ENCODE results near the gene NASP. TPM values are rescaled to one million over a fixed set of nuclear protein-coding genes. Genes with fewer than 3 reads are reported as not detected.

The NASP gene
- total RNA-seq, 8 experiments from 2014 or later, result 34.6 to 392 (median 116) TPM

- 74 to 100% (median 96%) methylated on average over 1 to 10 of the region's 10 CpGs; no CpG with 5 or more reads in 2 of the 10 experiments for WGBS, 10 experiments
- H3K4me1 ChIP-seq (replicated peaks in 1 of 2), result no peaks in the 10 kb centered on the region
- ATAC-seq (replicated peaks in 6 of 8), result no peak
Observed at GRCh38 chr1:45610589-45611226, 26.9 kb downstream of the NASP start.

DNA sequence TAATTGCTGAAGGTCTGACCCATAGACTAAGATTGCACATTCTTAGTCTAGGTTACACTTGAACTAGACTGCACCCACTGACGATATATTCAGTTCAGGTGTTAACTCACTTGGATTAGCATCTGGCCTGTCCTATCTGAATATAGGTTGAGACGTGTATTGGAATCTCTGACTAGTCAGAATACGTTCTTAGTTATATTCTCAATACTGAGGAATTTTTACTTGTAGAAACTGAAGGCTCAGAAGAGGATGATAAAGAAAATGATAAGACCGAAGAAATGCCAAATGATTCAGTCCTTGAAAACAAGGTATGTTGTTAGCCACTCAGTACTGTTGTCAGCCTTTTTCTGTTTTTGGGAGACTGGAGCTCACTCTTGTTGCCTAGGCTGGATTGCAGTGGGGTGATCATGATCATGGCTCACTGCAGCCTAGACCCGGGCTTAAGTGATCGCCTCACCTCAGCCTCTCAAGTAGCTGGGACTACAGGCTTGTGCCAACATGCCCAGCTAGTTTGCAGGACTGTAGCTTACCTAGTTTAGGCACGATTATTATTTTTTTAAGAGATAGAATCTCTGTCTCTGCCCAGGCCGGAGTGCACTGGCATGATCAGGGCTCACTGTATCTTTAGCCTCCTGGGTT is 29.2 kb downstream of the NASP start:
- no peak for ATAC-seq (replicated peaks in 6 of 8)
- no peaks in the 10 kb centered on the region for H3K4me1 ChIP-seq (replicated peaks in 1 of 2)
- in situ Hi-C loops (cut with MboI; ENCODE audit: low pct_unique_long_range_greater_than_20kb in 2 of 9, low sequenced_read_pairs in 9 of 9, unreplicated experiment in 9 of 9), result no loop called here
- no peak overlapping the region for H3K27ac ChIP-seq
- no peak overlapping the region for H3K4me3 ChIP-seq
- 75 to 100% (median 90%) methylated on average over 2 to 8 of the region's 8 CpGs for WGBS, 10 experiments

More at GRCh38 chr1:45610589-45611226, 26.9 kb downstream of the NASP start:
- in situ Hi-C loops (cut with MboI; ENCODE audit: low pct_unique_long_range_greater_than_20kb in 2 of 9, low sequenced_read_pairs in 9 of 9, unreplicated experiment in 9 of 9), result no loop called here
- no peak overlapping the region for H3K4me3 ChIP-seq
- no peak overlapping the region for H3K27ac ChIP-seq

DNA sequence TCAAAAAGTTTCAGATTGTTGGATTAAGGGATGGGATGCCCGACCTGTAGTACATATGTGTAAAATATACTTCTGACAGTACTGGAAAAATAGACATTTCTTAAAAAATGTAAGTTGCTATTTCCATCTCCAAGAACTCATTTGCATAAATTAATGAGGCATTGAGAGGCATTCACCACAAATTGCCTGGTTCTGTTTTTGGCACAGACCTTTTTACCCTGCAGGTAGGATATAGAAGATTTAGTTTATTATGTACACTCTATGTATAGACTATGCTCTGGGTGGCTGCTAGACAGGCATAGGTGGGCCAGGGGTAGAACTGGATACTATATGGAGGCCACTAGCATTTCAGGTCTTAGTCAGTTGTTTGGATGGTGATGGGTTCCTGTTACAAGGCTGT is 32.0 kb downstream of the NASP start:
- Histone ChIP-seq H3K4me1 (replicated peaks in 1 of 2) (no peaks in the 10 kb centered on the region), H3K27ac (no peak overlapping the region), H3K4me3 (no peak overlapping the region)
- WGBS, 10 experiments, result 44 to 100% (median 100%) methylated on average over 1 of the region's 1 CpG
- in situ Hi-C loops (cut with MboI; ENCODE audit: low pct_unique_long_range_greater_than_20kb in 2 of 9, low sequenced_read_pairs in 9 of 9, unreplicated experiment in 9 of 9), result no loop called here
- no peak for ATAC-seq (replicated peaks in 6 of 8)

DNA sequence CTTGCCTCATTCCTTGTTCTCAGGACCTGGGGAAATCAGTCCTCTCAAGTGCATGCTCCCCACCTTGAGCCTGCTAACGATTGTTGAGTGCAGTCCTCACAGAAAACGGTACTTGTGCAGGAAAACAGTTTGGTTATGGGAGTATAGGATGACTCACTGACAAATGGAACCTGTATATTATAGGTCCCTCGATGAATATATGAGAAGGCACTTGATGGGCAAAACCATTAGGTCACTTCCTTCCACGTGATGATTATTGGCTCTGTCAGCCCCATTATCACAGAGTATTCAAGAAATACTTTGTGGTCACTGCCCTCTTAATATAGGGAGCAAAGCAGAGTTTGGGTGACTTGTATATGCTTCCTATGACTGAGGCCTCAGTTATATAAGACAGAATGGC is 33.8 kb downstream of the NASP start:
- Histone ChIP-seq H3K4me1 (replicated peaks in 1 of 2) (no peaks in the 10 kb centered on the region), H3K4me3 (no peak overlapping the region), H3K27ac (no peak overlapping the region)
- WGBS, 10 experiments, result 25 to 100% (median 92%) methylated on average over 1 to 4 of the region's 4 CpGs; no CpG with 5 or more reads in 1 of the 10 experiments
- ATAC-seq (replicated peaks in 6 of 8), result peak in 3 of 8 experiments; percentile 30 to 71 (median 53)
- in situ Hi-C loops (cut with MboI; ENCODE audit: low pct_unique_long_range_greater_than_20kb in 2 of 9, low sequenced_read_pairs in 9 of 9, unreplicated experiment in 9 of 9), result no loop called here

DNA sequence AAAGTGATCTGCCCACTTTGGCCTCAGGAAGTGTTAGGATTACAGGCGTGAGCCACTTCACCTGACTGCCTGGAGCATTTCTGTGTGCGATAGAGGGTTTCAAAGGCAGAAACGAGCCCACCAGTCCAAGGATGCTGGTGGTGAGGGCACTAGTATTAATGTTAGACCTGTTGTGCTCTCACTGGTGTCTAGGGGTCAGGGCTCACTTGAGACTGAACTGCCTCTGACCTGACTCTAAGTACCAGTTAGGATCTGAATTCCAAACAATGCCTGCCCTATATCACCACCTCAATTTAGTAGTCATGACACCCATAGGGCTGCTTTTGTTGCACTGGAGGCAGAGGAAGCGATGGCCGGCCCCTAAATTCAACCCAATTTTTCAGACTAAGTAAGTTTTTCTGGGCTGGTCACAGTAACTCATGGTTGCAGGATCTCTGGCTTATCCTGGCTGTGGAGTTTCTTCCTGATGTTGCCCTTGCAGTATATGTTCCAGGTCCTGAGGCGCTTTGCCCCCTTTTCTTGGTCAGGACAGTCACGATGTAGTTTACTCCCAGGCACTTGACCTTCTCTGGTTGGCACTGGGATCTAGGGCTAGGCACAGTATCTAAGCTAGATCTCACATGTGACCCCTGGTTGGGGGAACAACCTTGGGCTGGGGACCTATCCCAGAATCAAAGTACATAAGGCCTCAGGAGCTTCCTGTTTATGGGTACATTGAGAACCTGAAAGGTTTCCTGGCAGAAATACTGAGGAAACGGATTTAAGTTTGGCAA is 35.5 kb downstream of the NASP start:
- no peak for ATAC-seq (replicated peaks in 6 of 8)
- H3K27ac ChIP-seq, result no peak overlapping the region

GRCh38 chr1:45620588-45621500 is 37.0 kb downstream of the NASP start:
- Histone ChIP-seq H3K27ac (no peak overlapping the region), H3K4me3 (no peak overlapping the region), H3K4me1 (replicated peaks in 1 of 2) (no peaks in the 10 kb centered on the region)
- 40 to 96% (median 90%) methylated on average over 1 to 14 of the region's 17 CpGs; no CpG with 5 or more reads in 3 of the 10 experiments for WGBS, 10 experiments
- in situ Hi-C loops (cut with MboI; ENCODE audit: low pct_unique_long_range_greater_than_20kb in 2 of 9, low sequenced_read_pairs in 9 of 9, unreplicated experiment in 9 of 9), result no loop called here
- ATAC-seq (replicated peaks in 6 of 8), result peak in 4 of 8 experiments; percentile 2 to 16 (median 8)

More for the DNA sequence above, 35.5 kb downstream of the NASP start:
- in situ Hi-C loops (cut with MboI; ENCODE audit: low pct_unique_long_range_greater_than_20kb in 2 of 9, low sequenced_read_pairs in 9 of 9, unreplicated experiment in 9 of 9), result no loop called here
- H3K4me3 ChIP-seq, result no peak overlapping the region
- no peaks in the 10 kb centered on the region for H3K4me1 ChIP-seq (replicated peaks in 1 of 2)
- WGBS, 10 experiments, result 66 to 100% (median 82%) methylated on average over 1 to 7 of the region's 8 CpGs; no CpG with 5 or more reads in 1 of the 10 experiments

DNA sequence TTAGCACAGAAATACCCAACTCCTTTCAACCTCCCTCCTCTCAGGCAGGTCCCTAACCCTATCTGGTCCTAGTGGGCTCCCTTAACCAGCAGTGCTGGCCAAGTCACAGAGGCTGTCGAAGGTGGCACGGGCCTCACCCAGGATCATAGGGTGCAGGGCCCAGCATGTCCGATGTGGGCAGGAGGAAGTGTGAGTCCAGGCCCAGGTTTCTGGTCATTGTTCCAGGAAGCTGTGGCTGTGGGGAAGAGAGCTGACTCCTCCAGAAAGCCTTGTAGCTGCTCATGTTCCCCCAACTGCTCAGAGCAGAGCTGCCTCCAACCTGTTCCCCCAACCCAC is 37.6 kb downstream of the NASP start:
- in situ Hi-C loops (cut with MboI; ENCODE audit: low pct_unique_long_range_greater_than_20kb in 2 of 9, low sequenced_read_pairs in 9 of 9, unreplicated experiment in 9 of 9), result no loop called here
- no peak overlapping the region for H3K27ac ChIP-seq
- no CpG with 5 or more reads among the region's 3 CpGs for WGBS, 10 experiments
- peak in 5 of 8 experiments; percentile 5 to 15 (median 11) for ATAC-seq (replicated peaks in 6 of 8)
- H3K4me3 ChIP-seq, result no peak overlapping the region
- no peaks in the 10 kb centered on the region for H3K4me1 ChIP-seq (replicated peaks in 1 of 2)

DNA sequence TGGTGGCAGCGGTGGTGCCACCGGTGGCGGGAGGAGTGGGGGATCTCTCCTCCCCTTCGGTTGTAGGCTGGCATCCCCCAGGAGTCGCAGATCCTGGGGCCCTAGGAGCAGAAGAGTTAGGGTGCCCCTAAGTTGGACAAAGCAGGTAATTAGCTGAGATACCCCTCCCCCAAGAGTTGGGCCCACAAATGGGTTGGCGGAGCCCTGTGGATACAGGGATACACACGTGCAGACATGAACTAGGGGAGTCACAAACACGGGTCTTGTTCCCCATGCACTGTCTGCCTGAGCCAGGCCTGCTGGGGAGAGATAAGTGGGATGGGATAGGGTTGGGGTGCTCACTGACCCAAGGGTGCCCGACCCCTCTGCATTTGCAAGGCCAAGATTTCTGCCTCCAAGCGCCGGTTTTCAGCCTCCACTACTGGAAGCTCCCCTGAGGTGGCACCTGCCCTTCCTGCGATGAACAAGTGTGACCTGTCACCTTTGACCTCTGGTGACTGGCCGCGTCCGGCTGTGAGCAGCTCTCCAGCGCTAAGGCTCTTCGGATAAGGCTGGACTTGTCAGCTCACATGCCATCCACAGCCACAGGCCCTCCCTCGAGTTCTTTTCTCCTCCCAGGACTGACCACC is 38.2 kb downstream of the NASP start:
- WGBS, 10 experiments, result 40 to 100% (median 80%) methylated on average over 1 to 15 of the region's 18 CpGs; no CpG with 5 or more reads in 3 of the 10 experiments
- Histone ChIP-seq H3K27ac (peak overlapping the region in 1 of 2 donors; percentile 8), H3K4me1 (replicated peaks in 1 of 2) (no peaks in the 10 kb centered on the region), H3K4me3 (no peak overlapping the region)
- in situ Hi-C loops (cut with MboI; ENCODE audit: low pct_unique_long_range_greater_than_20kb in 2 of 9, low sequenced_read_pairs in 9 of 9, unreplicated experiment in 9 of 9), result no loop called here
- ATAC-seq (replicated peaks in 6 of 8), result peak in 5 of 8 experiments; percentile 12 to 33 (median 26)

DNA sequence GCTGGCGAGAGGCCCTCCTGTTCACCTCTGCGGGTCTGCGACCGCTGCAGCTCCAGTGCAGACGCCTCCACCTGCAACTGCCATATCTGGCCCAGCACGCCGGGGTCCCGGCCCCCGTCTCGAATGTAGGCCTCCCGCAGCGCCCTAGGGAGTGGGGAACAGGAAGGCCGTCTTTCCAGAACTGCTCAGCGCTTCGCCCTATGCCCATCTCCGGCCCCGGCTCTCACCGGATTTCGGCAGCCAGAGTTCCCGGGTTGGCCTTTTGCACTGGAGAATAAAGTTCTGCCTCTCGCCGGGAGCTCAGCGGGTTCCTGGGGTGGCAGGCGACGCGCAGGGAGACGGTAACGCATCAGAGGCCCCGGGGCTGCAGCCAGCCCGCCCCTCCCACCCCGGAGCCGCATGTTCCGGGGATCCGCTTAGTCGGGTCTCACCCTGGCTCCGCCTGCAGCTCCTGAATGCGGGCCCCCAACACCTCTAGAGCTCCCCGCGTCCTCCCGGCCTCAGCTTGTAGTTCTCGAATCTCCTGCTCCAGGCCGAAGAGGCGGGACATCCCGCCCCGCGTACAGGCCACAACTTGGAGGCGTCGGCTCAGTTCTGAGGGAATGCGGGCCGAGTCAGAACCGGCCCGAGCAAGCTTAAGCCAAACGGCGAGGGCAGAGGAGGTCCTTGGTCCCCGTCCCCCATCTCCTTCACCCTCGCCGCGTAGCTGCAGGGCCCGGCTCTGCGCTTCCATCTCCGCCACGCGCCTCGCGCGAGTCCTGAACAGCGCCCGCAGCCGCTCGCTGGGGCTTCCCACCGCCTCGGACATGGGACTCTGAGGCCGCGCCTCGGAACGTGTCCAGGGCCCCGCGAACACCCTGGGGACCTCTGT is 38.9 kb downstream of the NASP start:
- Histone ChIP-seq H3K27ac (peak overlapping the region in 1 of 2 donors; percentile 48), H3K4me1 (replicated peaks in 1 of 2) (no peaks in the 10 kb centered on the region), H3K4me3 (no peak overlapping the region)
- WGBS, 10 experiments, result 40 to 96% (median 92%) methylated on average over 2 to 37 of the region's 78 CpGs; no CpG with 5 or more reads in 5 of the 10 experiments
- in situ Hi-C loops (cut with MboI; ENCODE audit: low pct_unique_long_range_greater_than_20kb in 2 of 9, low sequenced_read_pairs in 9 of 9, unreplicated experiment in 9 of 9), result no loop called here
- ATAC-seq (replicated peaks in 6 of 8), result peak in 3 of 8 experiments; percentile 21 to 23 (median 22)

DNA sequence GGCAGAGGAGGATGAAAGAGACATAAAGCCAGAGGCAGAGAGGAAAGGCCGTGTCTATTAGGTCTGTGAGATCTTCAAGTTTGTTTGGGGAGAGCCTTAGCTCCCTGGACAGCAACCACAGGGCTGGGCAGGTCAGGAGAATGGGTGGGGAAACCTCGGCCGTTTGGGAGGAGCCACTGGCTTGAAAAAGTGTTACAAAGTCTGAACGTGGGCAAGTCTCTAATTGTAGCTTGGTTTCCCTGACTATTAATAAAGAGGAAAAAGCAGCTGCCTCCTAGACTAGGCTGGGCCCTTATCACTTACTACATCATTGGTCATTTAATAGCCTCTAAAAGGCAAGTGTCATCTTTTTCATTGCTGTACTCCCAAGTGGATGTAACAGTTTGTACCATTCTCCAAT is 40.1 kb downstream of the NASP start, which contains the start of gene CCDC17:
CCDC17 (minus strand) TSS at position 83 of the 400 bp plus-strand sequence. CDS start 145 bp downstream, outside the sequence.
- peak within 1 kb of the TSS in 1 of 2 donors; percentile 48 for H3K27ac ChIP-seq
- ATAC-seq (replicated peaks in 6 of 8), result peak in 3 of 8 experiments; percentile 5 to 91 (median 85)
- 21 to 88% (median 50%) methylated on average over 1 to 4 of the region's 4 CpGs; no CpG with 5 or more reads in 4 of the 10 experiments for WGBS, 10 experiments
- in situ Hi-C loops (cut with MboI; ENCODE audit: low pct_unique_long_range_greater_than_20kb in 2 of 9, low sequenced_read_pairs in 9 of 9, unreplicated experiment in 9 of 9), result no loop called here
- no peak within 1 kb of the TSS for H3K4me3 ChIP-seq
- no peaks in the 10 kb centered on the region for H3K4me1 ChIP-seq (replicated peaks in 1 of 2)

DNA sequence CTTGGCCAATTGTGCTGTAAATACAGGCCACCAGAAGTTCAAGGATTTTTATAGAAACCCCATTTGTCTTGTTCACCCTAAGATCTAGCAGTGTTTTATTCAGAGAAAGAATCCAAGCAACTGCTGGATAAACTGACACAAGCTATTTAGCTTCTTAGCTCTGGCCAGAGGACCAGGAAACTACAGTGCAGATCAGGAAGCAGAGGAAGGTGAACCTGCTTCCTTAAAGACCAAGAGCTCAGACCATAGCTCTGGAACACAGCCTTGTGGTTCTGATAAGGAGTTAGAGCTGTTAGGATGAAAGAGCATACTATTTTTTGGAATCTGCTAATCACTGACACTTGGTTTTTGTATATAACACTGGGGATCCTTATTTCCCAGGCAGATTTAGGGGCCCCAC is 45.2 kb downstream of the NASP start:
- Histone ChIP-seq H3K4me3 (no peak overlapping the region), H3K4me1 (replicated peaks in 1 of 2) (no peaks in the 10 kb centered on the region), H3K27ac (no peak overlapping the region)
- in situ Hi-C loops (cut with MboI; ENCODE audit: low pct_unique_long_range_greater_than_20kb in 2 of 9, low sequenced_read_pairs in 9 of 9, unreplicated experiment in 9 of 9), result no loop called here
- ATAC-seq (replicated peaks in 6 of 8), result no peak

Measured in motor neuron (in vitro differentiated cells).